ENCODE results near the gene SNAI1.
"Not testable (repeated sequence)": the region's sequence is repeated elsewhere in the genome, so short reads cannot be mapped to it uniquely, and the experiment has no call there.

Gene SNAI1

DNA sequence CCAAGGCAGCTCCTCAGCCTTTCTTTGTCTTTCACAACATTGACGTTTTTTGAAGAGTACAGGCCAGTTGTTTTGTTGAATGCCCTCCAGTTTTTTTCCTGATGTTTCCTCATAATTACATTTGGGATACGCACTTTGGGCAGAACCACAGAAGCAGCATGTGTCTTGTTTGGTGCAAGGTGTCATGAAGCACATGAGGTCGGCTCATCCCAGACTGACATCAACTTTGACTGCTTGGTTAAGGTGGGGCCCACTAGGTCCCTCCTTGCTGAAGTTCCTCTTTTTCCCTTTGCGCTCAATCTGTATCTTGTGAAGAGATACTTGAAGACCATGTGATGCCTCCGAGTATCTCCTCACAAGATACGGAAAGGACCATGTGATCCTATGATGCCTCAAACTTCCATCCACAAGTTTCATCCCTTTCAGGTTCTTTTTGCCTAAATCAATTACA, 10.5 kb downstream of the SNAI1 start:
- H3K4me1 ChIP-seq (ENCODE audit: control insufficient read depth, low read depth, low read length): peaks cover 22% of the 10 kb centered on the region
- H3K36me3 ChIP-seq (ENCODE audit: control insufficient read depth, low read depth, low read length): no peaks in the 10 kb centered on the region
- no peak overlapping the region for H3K9ac ChIP-seq (ENCODE audit: low read length)
- no peak overlapping the region for H3K4me3 ChIP-seq (ENCODE audit: low read length)
- H3K27me3 ChIP-seq (ENCODE audit: control insufficient read depth, insufficient read depth, low read length): no peaks in the 10 kb centered on the region
- no peaks in the 10 kb centered on the region for H3K9me3 ChIP-seq (ENCODE audit: control insufficient read depth, low read depth, low read length)
- H3K27ac ChIP-seq (ENCODE audit: low read length): no peak overlapping the region

DNA sequence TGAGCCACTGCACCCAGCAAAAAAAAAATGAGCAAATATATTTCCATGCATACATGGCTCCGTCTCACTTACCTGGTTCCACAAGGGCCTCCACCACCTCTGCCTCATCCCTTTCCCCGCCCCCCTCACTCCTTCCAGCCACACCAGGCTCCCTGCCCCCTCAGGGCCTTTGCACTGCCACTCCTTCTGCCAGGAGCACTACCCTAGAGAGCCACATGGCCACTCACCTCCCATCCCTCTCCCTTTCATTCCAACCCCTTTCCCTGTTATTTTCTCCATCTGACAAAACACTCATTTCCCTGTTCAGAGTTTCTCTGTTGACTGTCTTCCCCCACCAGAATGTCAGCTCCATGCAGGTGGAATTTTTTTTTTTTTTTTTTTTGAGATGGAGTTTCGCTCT, 12.8 kb downstream of the SNAI1 start:
- Histone ChIP-seq H3K36me3 (ENCODE audit: control insufficient read depth, low read depth, low read length) (no peaks in the 10 kb centered on the region), H3K4me3 (ENCODE audit: low read length) (no peak overlapping the region), H3K27me3 (ENCODE audit: control insufficient read depth, insufficient read depth, low read length) (no peaks in the 10 kb centered on the region), H3K27ac (ENCODE audit: low read length) (no peak overlapping the region), H3K9me3 (ENCODE audit: control insufficient read depth, low read depth, low read length) (no peaks in the 10 kb centered on the region), H3K9ac (ENCODE audit: low read length) (no peak overlapping the region), H3K4me1 (ENCODE audit: control insufficient read depth, low read depth, low read length) (peaks cover 4% of the 10 kb centered on the region)

DNA sequence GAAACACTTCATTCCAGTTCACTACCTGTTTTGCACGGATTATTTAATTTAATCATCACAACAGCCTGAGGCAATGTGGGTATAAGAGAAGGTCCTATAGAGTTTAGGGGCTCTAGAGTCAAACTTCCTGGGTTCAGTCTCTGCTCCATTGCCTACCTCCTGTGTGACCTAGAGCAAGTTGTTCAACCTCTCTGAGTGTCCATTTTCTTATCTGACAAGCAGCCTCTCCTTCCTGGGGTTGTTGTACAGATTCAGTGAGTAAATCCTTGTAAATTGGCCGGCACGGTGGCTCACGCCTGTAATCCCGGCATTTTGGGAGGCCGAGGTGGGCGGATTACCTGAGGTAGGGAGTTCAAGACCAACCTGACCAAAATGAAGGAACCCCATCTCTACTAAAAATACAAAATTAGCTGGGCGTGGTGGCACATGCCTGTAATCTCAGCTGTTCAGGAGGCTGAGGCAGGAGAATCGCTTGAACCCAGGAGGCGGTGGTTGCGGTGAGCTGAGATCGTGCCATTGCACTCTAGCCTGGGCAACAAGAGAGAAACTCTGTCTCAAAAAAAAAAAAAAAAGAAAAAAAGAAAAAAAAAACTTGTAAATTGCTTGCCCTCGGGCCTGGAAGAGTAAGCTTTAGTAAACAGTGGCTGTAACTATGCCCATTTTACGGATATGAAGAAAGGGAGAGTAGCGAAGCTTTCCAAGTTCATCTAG, 15.9 kb downstream of the SNAI1 start:
- not testable (repeated sequence) for H3K27ac ChIP-seq (ENCODE audit: low read length); H3K4me3 ChIP-seq (ENCODE audit: low read length); H3K9me3 ChIP-seq (ENCODE audit: control insufficient read depth, low read depth, low read length); H3K36me3 ChIP-seq (ENCODE audit: control insufficient read depth, low read depth, low read length); H3K27me3 ChIP-seq (ENCODE audit: control insufficient read depth, insufficient read depth, low read length); H3K9ac ChIP-seq (ENCODE audit: low read length); H3K4me1 ChIP-seq (ENCODE audit: control insufficient read depth, low read depth, low read length)

DNA sequence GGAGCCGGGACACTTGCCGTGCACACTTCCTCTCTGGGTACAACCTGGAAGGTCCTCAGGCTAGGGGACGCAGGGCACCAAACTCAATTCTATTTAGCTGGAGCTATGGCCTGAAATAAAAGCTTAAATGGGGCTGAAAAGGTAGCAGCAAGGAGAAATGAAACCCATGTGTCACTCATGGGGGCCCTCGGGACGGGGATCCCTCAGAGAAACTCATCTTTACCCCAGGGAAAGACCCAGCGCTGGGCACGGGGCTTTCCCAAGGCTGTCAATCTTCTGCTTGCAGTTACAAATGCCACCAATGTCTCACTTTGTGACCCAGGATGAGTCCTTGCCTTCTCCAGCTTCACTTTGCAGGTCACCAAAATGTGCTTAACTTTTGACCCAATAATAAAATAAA, 16.5 kb downstream of the SNAI1 start:
- H3K9me3 ChIP-seq (ENCODE audit: control insufficient read depth, low read depth, low read length): no peaks in the 10 kb centered on the region
- H3K36me3 ChIP-seq (ENCODE audit: control insufficient read depth, low read depth, low read length): no peaks in the 10 kb centered on the region
- H3K27ac ChIP-seq (ENCODE audit: low read length): no peak overlapping the region
- H3K4me3 ChIP-seq (ENCODE audit: low read length): no peak overlapping the region
- no peak overlapping the region for H3K9ac ChIP-seq (ENCODE audit: low read length)
- H3K27me3 ChIP-seq (ENCODE audit: control insufficient read depth, insufficient read depth, low read length): no peaks in the 10 kb centered on the region
- H3K4me1 ChIP-seq (ENCODE audit: control insufficient read depth, low read depth, low read length): no peaks in the 10 kb centered on the region

DNA sequence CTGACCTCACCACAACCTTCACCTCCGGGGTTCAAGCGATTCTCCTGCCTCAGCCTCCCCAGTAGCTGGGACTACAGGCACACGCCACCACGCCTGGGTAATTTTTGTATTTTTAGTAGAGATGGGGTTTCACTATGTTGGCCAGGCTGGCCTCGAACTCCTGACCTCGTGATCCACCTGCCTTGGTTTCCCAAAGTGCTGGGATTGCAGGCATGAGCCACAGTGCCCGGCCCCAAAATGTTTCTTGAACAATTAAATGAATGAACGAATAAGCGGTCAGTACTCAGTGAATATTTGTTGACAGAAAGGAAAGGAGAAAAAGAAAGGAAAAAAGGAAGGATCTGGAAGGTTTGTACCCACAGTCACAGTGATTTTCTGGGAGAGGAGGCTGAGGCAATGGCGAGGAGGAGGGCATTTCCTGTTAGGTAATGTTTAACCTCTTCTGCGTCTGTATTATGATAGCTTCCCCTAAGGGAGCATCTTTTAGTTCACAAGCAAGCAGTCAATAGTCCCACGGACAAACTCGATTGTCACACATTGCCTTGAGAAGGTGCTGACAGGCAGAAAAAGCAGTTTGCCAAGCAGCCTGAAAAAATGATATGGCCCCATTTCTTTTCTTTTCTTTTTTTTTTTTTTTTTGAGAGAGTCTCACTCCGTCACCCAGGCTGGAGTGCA, 17.9 kb downstream of the SNAI1 start:
- H3K9me3 ChIP-seq (ENCODE audit: control insufficient read depth, low read depth, low read length); H3K36me3 ChIP-seq (ENCODE audit: control insufficient read depth, low read depth, low read length); H3K4me3 ChIP-seq (ENCODE audit: low read length); H3K9ac ChIP-seq (ENCODE audit: low read length); H3K4me1 ChIP-seq (ENCODE audit: control insufficient read depth, low read depth, low read length); H3K27ac ChIP-seq (ENCODE audit: low read length); H3K27me3 ChIP-seq (ENCODE audit: control insufficient read depth, insufficient read depth, low read length): not testable (repeated sequence)

DNA sequence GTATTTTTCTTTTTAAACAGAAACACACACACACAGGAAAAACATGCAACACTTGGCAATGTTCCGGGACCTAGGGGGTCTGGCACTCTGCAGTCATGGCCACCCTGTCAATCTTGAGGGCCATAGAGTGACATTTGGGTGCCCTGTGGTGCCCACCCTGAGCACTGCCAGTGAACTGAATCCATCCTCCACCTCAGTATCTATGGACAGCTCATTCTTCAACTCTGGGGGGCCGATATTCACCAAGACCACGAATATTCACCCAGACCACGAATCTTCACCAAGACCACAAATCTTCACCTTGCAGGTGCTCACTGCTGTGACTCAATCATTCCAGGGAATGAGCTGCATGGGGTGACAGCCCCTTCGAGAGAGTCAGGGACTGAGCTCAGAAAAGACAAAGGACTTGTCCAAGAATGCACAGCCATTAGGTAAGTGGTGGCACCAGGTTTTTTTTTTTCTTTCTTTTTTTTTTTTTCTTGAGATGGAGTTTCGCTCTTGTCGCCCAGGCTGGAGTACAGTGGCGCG, 19.1 kb downstream of the SNAI1 start:
- Histone ChIP-seq H3K36me3 (ENCODE audit: control insufficient read depth, low read depth, low read length) (no peaks in the 10 kb centered on the region), H3K27me3 (ENCODE audit: control insufficient read depth, insufficient read depth, low read length) (no peaks in the 10 kb centered on the region), H3K9me3 (ENCODE audit: control insufficient read depth, low read depth, low read length) (no peaks in the 10 kb centered on the region), H3K4me3 (ENCODE audit: low read length) (no peak overlapping the region), H3K9ac (ENCODE audit: low read length) (no peak overlapping the region), H3K4me1 (ENCODE audit: control insufficient read depth, low read depth, low read length) (no peaks in the 10 kb centered on the region), H3K27ac (ENCODE audit: low read length) (no peak overlapping the region)

DNA sequence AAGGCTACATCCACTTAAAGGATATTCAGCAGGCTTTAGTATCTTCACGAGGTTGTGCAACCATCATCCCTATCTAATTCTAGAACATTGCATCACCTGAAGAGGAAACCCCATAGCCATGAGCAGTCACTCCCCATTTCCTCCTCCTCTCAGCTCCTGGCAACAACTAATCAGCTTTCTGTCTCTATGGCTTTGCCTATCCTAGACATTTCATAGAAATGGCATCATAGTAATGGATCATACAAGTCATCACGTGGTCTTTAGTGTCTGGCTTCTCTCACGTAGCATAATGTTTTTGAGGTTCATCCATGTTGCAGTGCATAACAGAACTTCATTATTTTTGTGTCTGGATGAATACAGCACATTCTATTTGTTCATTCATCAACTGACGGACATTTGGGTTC, 20.5 kb downstream of the SNAI1 start:
- no peaks in the 10 kb centered on the region for H3K9me3 ChIP-seq (ENCODE audit: control insufficient read depth, low read depth, low read length)
- H3K9ac ChIP-seq (ENCODE audit: low read length): no peak overlapping the region
- H3K36me3 ChIP-seq (ENCODE audit: control insufficient read depth, low read depth, low read length): no peaks in the 10 kb centered on the region
- H3K4me3 ChIP-seq (ENCODE audit: low read length): no peak overlapping the region
- H3K4me1 ChIP-seq (ENCODE audit: control insufficient read depth, low read depth, low read length): no peaks in the 10 kb centered on the region
- H3K27me3 ChIP-seq (ENCODE audit: control insufficient read depth, insufficient read depth, low read length): no peaks in the 10 kb centered on the region
- no peak overlapping the region for H3K27ac ChIP-seq (ENCODE audit: low read length)

DNA sequence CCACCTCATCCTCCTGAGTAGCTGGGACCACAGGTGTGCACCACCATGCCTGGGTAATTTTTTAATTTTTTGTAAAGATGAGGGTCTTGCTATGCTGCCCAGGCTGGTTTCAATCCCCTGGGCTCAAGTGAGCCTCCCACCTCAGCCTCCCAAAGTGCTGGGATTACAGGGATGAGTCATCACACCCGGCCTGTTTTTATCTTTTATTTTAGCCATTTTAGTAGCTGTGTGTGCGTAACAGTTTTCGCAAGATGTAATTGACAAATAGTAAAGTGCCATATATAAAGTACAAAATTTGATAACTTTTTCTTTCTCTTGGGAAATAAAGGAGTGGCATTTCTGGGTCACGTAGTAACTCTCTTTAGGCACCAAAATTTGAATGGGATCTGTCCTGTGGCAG, 21.4 kb downstream of the SNAI1 start:
- no peaks in the 10 kb centered on the region for H3K4me1 ChIP-seq (ENCODE audit: control insufficient read depth, low read depth, low read length)
- no peak overlapping the region for H3K9ac ChIP-seq (ENCODE audit: low read length)

DNA sequence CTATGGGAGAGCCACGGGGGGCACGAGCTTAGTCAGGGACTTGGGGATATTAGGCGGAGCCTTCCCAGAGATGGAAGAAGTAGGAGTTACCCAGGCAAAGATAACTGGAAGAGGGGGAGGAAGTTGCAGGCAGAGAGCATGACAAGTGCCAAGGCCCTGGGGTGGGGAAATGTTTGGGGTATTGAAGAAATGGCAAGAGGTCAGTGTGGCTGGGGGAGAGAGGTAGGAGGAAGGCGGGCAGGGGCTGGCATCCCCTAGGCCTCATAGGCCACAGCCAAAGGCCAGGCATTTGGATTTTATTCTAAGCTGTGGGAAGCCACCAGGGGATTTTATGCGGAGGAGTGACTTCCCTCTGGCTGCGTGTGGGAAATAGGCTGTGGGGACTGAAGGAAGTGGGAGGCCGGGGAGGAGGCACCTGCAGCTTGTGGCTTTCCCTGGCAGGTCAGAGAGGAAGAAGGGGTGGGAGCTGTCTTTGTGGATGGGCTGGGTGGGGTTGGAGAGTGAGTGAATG, 22.7 kb downstream of the SNAI1 start:
- Histone ChIP-seq H3K36me3 (ENCODE audit: control insufficient read depth, low read depth, low read length) (no peaks in the 10 kb centered on the region), H3K4me3 (ENCODE audit: low read length) (no peak overlapping the region), H3K9me3 (ENCODE audit: control insufficient read depth, low read depth, low read length) (no peaks in the 10 kb centered on the region), H3K27ac (ENCODE audit: low read length) (no peak overlapping the region), H3K9ac (ENCODE audit: low read length) (no peak overlapping the region), H3K27me3 (ENCODE audit: control insufficient read depth, insufficient read depth, low read length) (peaks cover 9% of the 10 kb centered on the region), H3K4me1 (ENCODE audit: control insufficient read depth, low read depth, low read length) (no peaks in the 10 kb centered on the region)

More for the DNA sequence above, 21.4 kb downstream of the SNAI1 start:
- H3K27me3 ChIP-seq (ENCODE audit: control insufficient read depth, insufficient read depth, low read length): no peaks in the 10 kb centered on the region
- no peaks in the 10 kb centered on the region for H3K9me3 ChIP-seq (ENCODE audit: control insufficient read depth, low read depth, low read length)
- H3K36me3 ChIP-seq (ENCODE audit: control insufficient read depth, low read depth, low read length): no peaks in the 10 kb centered on the region
- no peak overlapping the region for H3K27ac ChIP-seq (ENCODE audit: low read length)
- no peak overlapping the region for H3K4me3 ChIP-seq (ENCODE audit: low read length)

DNA sequence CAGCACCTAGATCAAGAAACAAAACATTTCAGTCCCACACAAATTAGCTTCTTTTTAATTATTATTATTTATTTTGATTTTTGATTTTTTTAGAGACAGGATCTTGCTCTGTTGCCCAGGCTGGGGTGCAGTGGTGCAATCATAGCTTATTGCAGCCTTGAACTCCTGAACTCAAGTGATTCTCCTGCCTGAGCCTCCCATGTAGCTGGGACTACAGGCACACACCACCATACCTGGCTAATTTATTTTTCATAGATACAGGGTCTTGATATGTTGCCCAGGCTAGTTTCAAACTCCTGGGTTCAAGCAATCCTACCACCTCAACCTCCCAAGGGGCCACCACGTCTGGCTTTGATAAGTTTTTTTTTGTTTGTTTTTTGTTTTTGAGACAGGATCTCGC, 24.6 kb downstream of the SNAI1 start:
- Histone ChIP-seq H3K4me3 (ENCODE audit: low read length) (no peak overlapping the region), H3K27me3 (ENCODE audit: control insufficient read depth, insufficient read depth, low read length) (peaks cover 15% of the 10 kb centered on the region), H3K9me3 (ENCODE audit: control insufficient read depth, low read depth, low read length) (no peaks in the 10 kb centered on the region), H3K9ac (ENCODE audit: low read length) (no peak overlapping the region), H3K4me1 (ENCODE audit: control insufficient read depth, low read depth, low read length) (no peaks in the 10 kb centered on the region), H3K36me3 (ENCODE audit: control insufficient read depth, low read depth, low read length) (no peaks in the 10 kb centered on the region), H3K27ac (ENCODE audit: low read length) (no peak overlapping the region)

DNA sequence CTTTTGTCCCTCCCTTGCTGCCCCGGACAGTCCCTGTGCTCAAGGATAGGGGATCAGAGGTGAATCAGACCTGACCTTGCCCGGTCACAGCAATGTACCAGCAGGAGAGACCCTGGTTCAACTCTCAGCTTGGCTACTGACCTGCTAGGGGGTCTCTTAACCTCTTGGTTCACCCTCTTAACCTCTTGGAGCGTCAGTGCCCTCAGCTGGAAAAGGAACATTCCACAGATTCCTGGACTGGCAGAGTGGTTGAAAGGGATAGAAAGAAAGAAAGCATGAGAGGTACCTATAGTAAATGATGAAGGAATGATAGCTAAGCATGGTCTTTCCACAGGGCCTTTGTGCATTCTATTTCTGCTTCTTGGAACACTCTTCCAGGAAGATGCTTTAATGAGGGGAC, 25.2 kb downstream of the SNAI1 start:
- no peak overlapping the region for H3K4me3 ChIP-seq (ENCODE audit: low read length)
- no peaks in the 10 kb centered on the region for H3K9me3 ChIP-seq (ENCODE audit: control insufficient read depth, low read depth, low read length)
- no peak overlapping the region for H3K27ac ChIP-seq (ENCODE audit: low read length)
- no peaks in the 10 kb centered on the region for H3K36me3 ChIP-seq (ENCODE audit: control insufficient read depth, low read depth, low read length)
- no peaks in the 10 kb centered on the region for H3K4me1 ChIP-seq (ENCODE audit: control insufficient read depth, low read depth, low read length)
- H3K9ac ChIP-seq (ENCODE audit: low read length): no peak overlapping the region
- peaks cover 15% of the 10 kb centered on the region for H3K27me3 ChIP-seq (ENCODE audit: control insufficient read depth, insufficient read depth, low read length)
